ENCODE measurements around the gene CA9. TPM values are rescaled to one million over a fixed set of nuclear protein-coding genes. Genes with fewer than 3 reads are reported as not detected.
A peak's percentile ranks its signal among the peaks of the same experiment; 100 is the strongest.

CA9 gene
- polyA plus RNA-seq, 2 donors = 0.18 to 0.94 TPM

- H3K36me3 ChIP-seq (ENCODE audit: control insufficient read depth in 2 of 2, insufficient read depth in 2 of 2, low read length in 1 of 2) = peaks cover 52 to 78% of the 10 kb centered on the region in 2 donors
- 84 to 89% methylated on average over 15 of the region's 15 CpGs for WGBS, 2 donors
- H3K27ac ChIP-seq (ENCODE audit: low read depth in 2 of 2, low read length in 1 of 2) = no peak overlapping the region
- H3K27me3 ChIP-seq (ENCODE audit: control insufficient read depth in 1 of 2, insufficient read depth in 2 of 2, low read length in 2 of 2) = no peaks in the 10 kb centered on the region
- no peaks in the 10 kb centered on the region for H3K4me1 ChIP-seq (ENCODE audit: control insufficient read depth in 2 of 2, insufficient read depth in 2 of 2, low read length in 1 of 2)
- H3K9me3 ChIP-seq (ENCODE audit: control insufficient read depth in 2 of 2, insufficient read depth in 1 of 2, low read depth in 1 of 2, low read length in 1 of 2) = no peaks in the 10 kb centered on the region
- H3K4me3 ChIP-seq (ENCODE audit: low read depth in 1 of 2, low read length in 2 of 2) = no peak overlapping the region
These were observed 45.2 kb downstream of the CA9 start for GRCh38 chr9:35718721-35719511.

- Histone ChIP-seq H3K4me1 (ENCODE audit: control insufficient read depth in 2 of 2, insufficient read depth in 2 of 2, low read length in 1 of 2) (no peaks in the 10 kb centered on the region), H3K27me3 (ENCODE audit: control insufficient read depth in 1 of 2, insufficient read depth in 2 of 2, low read length in 2 of 2) (no peaks in the 10 kb centered on the region), H3K4me3 (ENCODE audit: low read depth in 1 of 2, low read length in 2 of 2) (no peak overlapping the region), H3K9me3 (ENCODE audit: control insufficient read depth in 2 of 2, insufficient read depth in 1 of 2, low read depth in 1 of 2, low read length in 1 of 2) (no peaks in the 10 kb centered on the region), H3K36me3 (ENCODE audit: control insufficient read depth in 2 of 2, insufficient read depth in 2 of 2, low read length in 1 of 2) (peaks cover 52 to 78% of the 10 kb centered on the region in 2 donors), H3K27ac (ENCODE audit: low read depth in 2 of 2, low read length in 1 of 2) (no peak overlapping the region)
- WGBS, 2 donors = 94 to 95% methylated on average over 4 of the region's 4 CpGs
These were observed 45.8 kb downstream of the CA9 start for GRCh38 chr9:35719546-35719945.

GRCh38 chr9:35723426-35723825 lies 49.7 kb downstream of the CA9 start:
- 91 to 95% methylated on average over 2 of the region's 2 CpGs for WGBS, 2 donors
- Histone ChIP-seq H3K27me3 (ENCODE audit: control insufficient read depth in 1 of 2, insufficient read depth in 2 of 2, low read length in 2 of 2) (no peaks in the 10 kb centered on the region), H3K9me3 (ENCODE audit: control insufficient read depth in 2 of 2, insufficient read depth in 1 of 2, low read depth in 1 of 2, low read length in 1 of 2) (no peaks in the 10 kb centered on the region), H3K27ac (ENCODE audit: low read depth in 2 of 2, low read length in 1 of 2) (no peak overlapping the region), H3K4me3 (ENCODE audit: low read depth in 1 of 2, low read length in 2 of 2) (no peak overlapping the region), H3K4me1 (ENCODE audit: control insufficient read depth in 2 of 2, insufficient read depth in 2 of 2, low read length in 1 of 2) (peaks cover 0 to 6% of the 10 kb centered on the region in 2 donors), H3K36me3 (ENCODE audit: control insufficient read depth in 2 of 2, insufficient read depth in 2 of 2, low read length in 1 of 2) (peaks cover 40 to 53% of the 10 kb centered on the region in 2 donors)

- Histone ChIP-seq H3K4me1 (ENCODE audit: control insufficient read depth in 2 of 2, insufficient read depth in 2 of 2, low read length in 1 of 2) (peaks cover 0 to 10% of the 10 kb centered on the region in 2 donors), H3K4me3 (ENCODE audit: low read depth in 1 of 2, low read length in 2 of 2) (no peak overlapping the region), H3K27me3 (ENCODE audit: control insufficient read depth in 1 of 2, insufficient read depth in 2 of 2, low read length in 2 of 2) (no peaks in the 10 kb centered on the region), H3K9me3 (ENCODE audit: control insufficient read depth in 2 of 2, insufficient read depth in 1 of 2, low read depth in 1 of 2, low read length in 1 of 2) (no peaks in the 10 kb centered on the region), H3K27ac (ENCODE audit: low read depth in 2 of 2, low read length in 1 of 2) (no peak overlapping the region), H3K36me3 (ENCODE audit: control insufficient read depth in 2 of 2, insufficient read depth in 2 of 2, low read length in 1 of 2) (peaks cover 37 to 52% of the 10 kb centered on the region in 2 donors)
- WGBS, 2 donors = 94% methylated on average over 8 of the region's 8 CpGs
These were observed 50.2 kb downstream of the CA9 start for GRCh38 chr9:35723908-35724307.

- Histone ChIP-seq H3K27me3 (ENCODE audit: control insufficient read depth in 1 of 2, insufficient read depth in 2 of 2, low read length in 2 of 2) (no peaks in the 10 kb centered on the region), H3K9me3 (ENCODE audit: control insufficient read depth in 2 of 2, insufficient read depth in 1 of 2, low read depth in 1 of 2, low read length in 1 of 2) (no peaks in the 10 kb centered on the region), H3K4me3 (ENCODE audit: low read depth in 1 of 2, low read length in 2 of 2) (no peak overlapping the region), H3K36me3 (ENCODE audit: control insufficient read depth in 2 of 2, insufficient read depth in 2 of 2, low read length in 1 of 2) (peaks cover 23 to 38% of the 10 kb centered on the region in 2 donors), H3K4me1 (ENCODE audit: control insufficient read depth in 2 of 2, insufficient read depth in 2 of 2, low read length in 1 of 2) (peaks cover 3 to 14% of the 10 kb centered on the region in 2 donors), H3K27ac (ENCODE audit: low read depth in 2 of 2, low read length in 1 of 2) (no peak overlapping the region)
- WGBS, 2 donors = 92 to 94% methylated on average over 11 of the region's 11 CpGs
These were observed 51.6 kb downstream of the CA9 start for GRCh38 chr9:35725362-35725761.

- no peaks in the 10 kb centered on the region for H3K27me3 ChIP-seq (ENCODE audit: control insufficient read depth in 1 of 2, insufficient read depth in 2 of 2, low read length in 2 of 2)
- H3K36me3 ChIP-seq (ENCODE audit: control insufficient read depth in 2 of 2, insufficient read depth in 2 of 2, low read length in 1 of 2) = peaks cover 12 to 28% of the 10 kb centered on the region in 2 donors
- H3K4me3 ChIP-seq (ENCODE audit: low read depth in 1 of 2, low read length in 2 of 2) = no peak overlapping the region
- H3K27ac ChIP-seq (ENCODE audit: low read depth in 2 of 2, low read length in 1 of 2) = peak overlapping the region; percentile 85
- H3K9me3 ChIP-seq (ENCODE audit: control insufficient read depth in 2 of 2, insufficient read depth in 1 of 2, low read depth in 1 of 2, low read length in 1 of 2) = no peaks in the 10 kb centered on the region
- 51 to 55% methylated on average over 3 of the region's 3 CpGs for WGBS, 2 donors
- peaks cover 6 to 14% of the 10 kb centered on the region in 2 donors for H3K4me1 ChIP-seq (ENCODE audit: control insufficient read depth in 2 of 2, insufficient read depth in 2 of 2, low read length in 1 of 2)
These were observed 53.2 kb downstream of the CA9 start for GRCh38 chr9:35726931-35727330.

- Histone ChIP-seq H3K9me3 (ENCODE audit: control insufficient read depth in 2 of 2, insufficient read depth in 1 of 2, low read depth in 1 of 2, low read length in 1 of 2) (no peaks in the 10 kb centered on the region), H3K4me1 (ENCODE audit: control insufficient read depth in 2 of 2, insufficient read depth in 2 of 2, low read length in 1 of 2) (peaks cover 8 to 14% of the 10 kb centered on the region in 2 donors), H3K36me3 (ENCODE audit: control insufficient read depth in 2 of 2, insufficient read depth in 2 of 2, low read length in 1 of 2) (peaks cover 8 to 22% of the 10 kb centered on the region in 2 donors), H3K27me3 (ENCODE audit: control insufficient read depth in 1 of 2, insufficient read depth in 2 of 2, low read length in 2 of 2) (no peaks in the 10 kb centered on the region), H3K4me3 (ENCODE audit: low read depth in 1 of 2, low read length in 2 of 2) (peak overlapping the region in 1 of 2 donors; percentile 0), H3K27ac (ENCODE audit: low read depth in 2 of 2, low read length in 1 of 2) (peak overlapping the region; percentile 85)
- WGBS, 2 donors = 50 to 52% methylated on average over 5 of the region's 5 CpGs
These were observed 53.9 kb downstream of the CA9 start for GRCh38 chr9:35727676-35728040.

GRCh38 chr9:35728041-35728971 lies 54.6 kb downstream of the CA9 start:
- no peaks in the 10 kb centered on the region for H3K27me3 ChIP-seq (ENCODE audit: control insufficient read depth in 1 of 2, insufficient read depth in 2 of 2, low read length in 2 of 2)
- H3K9me3 ChIP-seq (ENCODE audit: control insufficient read depth in 2 of 2, insufficient read depth in 1 of 2, low read depth in 1 of 2, low read length in 1 of 2) = no peaks in the 10 kb centered on the region
- peaks cover 8 to 20% of the 10 kb centered on the region in 2 donors for H3K36me3 ChIP-seq (ENCODE audit: control insufficient read depth in 2 of 2, insufficient read depth in 2 of 2, low read length in 1 of 2)
- peaks cover 10 to 14% of the 10 kb centered on the region in 2 donors for H3K4me1 ChIP-seq (ENCODE audit: control insufficient read depth in 2 of 2, insufficient read depth in 2 of 2, low read length in 1 of 2)
- H3K4me3 ChIP-seq (ENCODE audit: low read depth in 1 of 2, low read length in 2 of 2) = peak overlapping the region; percentile 23 to 27
- 23 to 27% methylated on average over 9 to 10 of the region's 10 CpGs for WGBS, 2 donors
- peak overlapping the region; percentile 85 for H3K27ac ChIP-seq (ENCODE audit: low read depth in 2 of 2, low read length in 1 of 2)

- no peaks in the 10 kb centered on the region for H3K9me3 ChIP-seq (ENCODE audit: control insufficient read depth in 2 of 2, insufficient read depth in 1 of 2, low read depth in 1 of 2, low read length in 1 of 2)
- WGBS, 2 donors = 58 to 59% methylated on average over 3 of the region's 3 CpGs
- H3K4me1 ChIP-seq (ENCODE audit: control insufficient read depth in 2 of 2, insufficient read depth in 2 of 2, low read length in 1 of 2) = peaks cover 10 to 14% of the 10 kb centered on the region in 2 donors
- peak overlapping the region; percentile 62 to 99 for H3K27ac ChIP-seq (ENCODE audit: low read depth in 2 of 2, low read length in 1 of 2)
- no peaks in the 10 kb centered on the region for H3K27me3 ChIP-seq (ENCODE audit: control insufficient read depth in 1 of 2, insufficient read depth in 2 of 2, low read length in 2 of 2)
- H3K4me3 ChIP-seq (ENCODE audit: low read depth in 1 of 2, low read length in 2 of 2) = peak overlapping the region in 1 of 2 donors; percentile 9
- peaks cover 3 to 13% of the 10 kb centered on the region in 2 donors for H3K36me3 ChIP-seq (ENCODE audit: control insufficient read depth in 2 of 2, insufficient read depth in 2 of 2, low read length in 1 of 2)
These were observed 55.4 kb downstream of the CA9 start for GRCh38 chr9:35729101-35729500.
